AG04449 (cell line): ENCODE measurements around the gene BLVRB.
"Not testable (repeated sequence)": the region's sequence is repeated elsewhere in the genome, so short reads cannot be mapped to it uniquely, and the experiment has no call there.

Experiments used
- CTCF ChIA-PET: fragments of 350-600 bp; formaldehyde crosslinking; extraction: SDS; loops from one replicate; lab custom pipeline; 2021; ENCODE audit warnings: antibody characterized with exemption; lab: Yijun Ruan, JAX
- POLR2A ChIA-PET: fragments of 400-600, 350-600 bp; formaldehyde crosslinking; extraction: SDS; loops from one replicate; lab custom pipeline; 2020; ENCODE audit warnings: antibody characterized with exemption, inconsistent platforms; lab: Yijun Ruan, JAX
- DNase-seq: peaks from one replicate; pipeline ENCODE4 v3.0.0-alpha.2; 2010; ENCODE audit warnings: low read depth, low spot score
- H3K4me3 ChIP-seq: 2 replicates; pipeline ENCODE4 v1.5.1; 2011; ENCODE audit warnings: low read depth, mild to moderate bottlenecking, control low read depth, low read length
- TF ChIP-seq, protein P1 (sequence below): IDR thresholded peaks from one replicate; pipeline ENCODE4 v1.5.1; 2011; ENCODE audit warnings: mild to moderate bottlenecking, moderate library complexity, low read length, control low read depth, inconsistent platforms; ENCODE audit not compliant: insufficient read depth; ENCODE audit errors: missing control alignments

BLVRB gene

DNA sequence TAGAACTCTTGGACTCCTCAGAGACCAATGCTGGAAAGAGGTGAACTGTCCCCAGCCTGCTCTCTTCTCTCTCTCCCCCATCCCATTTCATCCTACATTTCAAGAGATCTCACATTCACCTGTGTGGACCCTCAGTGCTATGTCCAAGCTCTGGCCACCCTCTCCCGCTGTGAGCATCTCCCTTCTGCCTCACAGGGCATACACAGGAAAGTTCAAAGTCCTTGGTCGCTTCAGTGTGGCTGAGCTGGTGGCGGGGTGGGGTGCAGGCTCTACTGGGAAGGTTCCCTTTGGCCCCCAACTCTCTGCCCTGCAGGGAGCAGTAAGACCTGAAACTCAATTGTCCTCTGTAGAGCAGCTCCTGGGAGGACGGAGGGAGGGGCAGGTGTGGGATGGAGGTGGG is 28.2 kb upstream of the BLVRB start:
- H3K4me3 ChIP-seq = no peak overlapping the region
- ChIA-PET POLR2A (no interaction called here), CTCF (interaction anchor here (1.3 kb wide), 1 partner anchor 30 kb away, joined by 3 read pairs; no protein-coding TSS in a partner anchor)
- no peak for DNase-seq
- TF ChIP-seq, protein P1, sequence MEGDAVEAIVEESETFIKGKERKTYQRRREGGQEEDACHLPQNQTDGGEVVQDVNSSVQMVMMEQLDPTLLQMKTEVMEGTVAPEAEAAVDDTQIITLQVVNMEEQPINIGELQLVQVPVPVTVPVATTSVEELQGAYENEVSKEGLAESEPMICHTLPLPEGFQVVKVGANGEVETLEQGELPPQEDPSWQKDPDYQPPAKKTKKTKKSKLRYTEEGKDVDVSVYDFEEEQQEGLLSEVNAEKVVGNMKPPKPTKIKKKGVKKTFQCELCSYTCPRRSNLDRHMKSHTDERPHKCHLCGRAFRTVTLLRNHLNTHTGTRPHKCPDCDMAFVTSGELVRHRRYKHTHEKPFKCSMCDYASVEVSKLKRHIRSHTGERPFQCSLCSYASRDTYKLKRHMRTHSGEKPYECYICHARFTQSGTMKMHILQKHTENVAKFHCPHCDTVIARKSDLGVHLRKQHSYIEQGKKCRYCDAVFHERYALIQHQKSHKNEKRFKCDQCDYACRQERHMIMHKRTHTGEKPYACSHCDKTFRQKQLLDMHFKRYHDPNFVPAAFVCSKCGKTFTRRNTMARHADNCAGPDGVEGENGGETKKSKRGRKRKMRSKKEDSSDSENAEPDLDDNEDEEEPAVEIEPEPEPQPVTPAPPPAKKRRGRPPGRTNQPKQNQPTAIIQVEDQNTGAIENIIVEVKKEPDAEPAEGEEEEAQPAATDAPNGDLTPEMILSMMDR = no peak

DNA sequence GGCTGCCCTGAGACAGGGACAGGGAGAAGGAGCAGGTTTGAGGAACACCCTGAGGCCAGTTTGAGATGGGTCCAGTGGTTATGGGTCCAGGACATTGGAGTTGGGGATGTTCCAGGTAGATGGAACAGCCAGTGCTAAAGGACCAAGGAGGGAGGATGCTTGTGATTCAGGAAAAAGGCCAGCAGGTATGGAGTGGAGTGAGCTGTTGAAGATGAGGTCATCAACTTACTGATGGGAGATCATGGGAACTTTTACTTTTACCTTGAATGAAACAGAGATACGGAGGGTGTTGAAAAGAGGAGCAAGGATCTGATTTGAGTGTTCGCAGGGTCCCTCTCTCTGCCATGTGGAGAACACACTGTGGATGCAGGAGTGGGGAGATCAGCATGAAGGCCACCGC is 26.7 kb upstream of the BLVRB start:
- no peak for DNase-seq
- TF ChIP-seq, protein P1 = no peak
- no peak overlapping the region for H3K4me3 ChIP-seq
- POLR2A ChIA-PET = no interaction called here
- CTCF ChIA-PET = interaction anchor here (0.7 to 1.4 kb wide), 2 partner anchors 29 to 49 kb away, joined by 3 read pairs; no protein-coding TSS in a partner anchor

DNA sequence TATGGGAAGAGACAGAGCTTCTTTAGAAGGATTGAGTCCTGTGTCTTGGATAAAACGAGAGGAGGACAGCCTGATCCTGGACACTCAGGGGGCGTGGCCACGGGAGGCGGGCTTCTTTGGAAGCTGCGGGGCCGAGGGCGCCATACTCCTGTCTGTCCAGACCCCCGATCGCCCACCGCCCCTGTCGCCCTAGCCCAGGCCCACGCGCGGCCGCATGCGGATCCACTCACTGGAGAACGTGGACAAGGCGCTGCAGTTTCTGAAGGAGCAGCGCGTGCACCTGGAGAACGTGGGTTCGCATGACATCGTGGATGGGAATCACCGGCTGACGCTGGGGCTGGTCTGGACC is 24.3 kb upstream of the BLVRB start:
- DNase-seq = no peak
- H3K4me3 ChIP-seq = no peak overlapping the region
- ChIA-PET POLR2A (no interaction called here), CTCF (interaction anchor here (1.0 to 2.8 kb wide), 2 partner anchors 11 to 145 kb away, joined by 3 to 14 read pairs; no protein-coding TSS in a partner anchor)
- TF ChIP-seq, protein P1 = no peak

DNA sequence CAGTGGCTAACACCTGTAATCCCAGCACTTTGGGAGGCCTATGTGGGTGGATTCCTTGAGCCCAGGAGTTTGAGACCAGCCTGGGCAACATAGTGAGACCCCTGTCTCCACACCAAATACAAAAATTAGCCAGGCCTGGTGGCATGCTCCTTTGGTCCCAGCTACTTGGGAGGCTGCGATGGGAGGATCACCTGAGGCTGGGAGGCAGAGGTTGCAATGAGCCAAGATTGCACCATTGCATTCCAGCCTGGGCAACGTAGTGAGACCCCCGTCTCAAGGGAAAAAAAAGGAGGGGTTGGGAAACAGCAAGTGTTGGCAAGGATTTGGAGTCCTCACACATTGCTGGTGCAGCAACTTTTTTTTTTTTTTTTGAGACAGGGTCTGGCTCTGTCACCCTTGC is 20.5 kb upstream of the BLVRB start:
- CTCF ChIA-PET = interaction anchor here (0.7 kb wide), 1 partner anchor 22 kb away, joined by 3 read pairs; no protein-coding TSS in a partner anchor
- TF ChIP-seq, protein P1 = no peak
- H3K4me3 ChIP-seq = no peak overlapping the region
- no peak for DNase-seq
- POLR2A ChIA-PET = no interaction called here

DNA sequence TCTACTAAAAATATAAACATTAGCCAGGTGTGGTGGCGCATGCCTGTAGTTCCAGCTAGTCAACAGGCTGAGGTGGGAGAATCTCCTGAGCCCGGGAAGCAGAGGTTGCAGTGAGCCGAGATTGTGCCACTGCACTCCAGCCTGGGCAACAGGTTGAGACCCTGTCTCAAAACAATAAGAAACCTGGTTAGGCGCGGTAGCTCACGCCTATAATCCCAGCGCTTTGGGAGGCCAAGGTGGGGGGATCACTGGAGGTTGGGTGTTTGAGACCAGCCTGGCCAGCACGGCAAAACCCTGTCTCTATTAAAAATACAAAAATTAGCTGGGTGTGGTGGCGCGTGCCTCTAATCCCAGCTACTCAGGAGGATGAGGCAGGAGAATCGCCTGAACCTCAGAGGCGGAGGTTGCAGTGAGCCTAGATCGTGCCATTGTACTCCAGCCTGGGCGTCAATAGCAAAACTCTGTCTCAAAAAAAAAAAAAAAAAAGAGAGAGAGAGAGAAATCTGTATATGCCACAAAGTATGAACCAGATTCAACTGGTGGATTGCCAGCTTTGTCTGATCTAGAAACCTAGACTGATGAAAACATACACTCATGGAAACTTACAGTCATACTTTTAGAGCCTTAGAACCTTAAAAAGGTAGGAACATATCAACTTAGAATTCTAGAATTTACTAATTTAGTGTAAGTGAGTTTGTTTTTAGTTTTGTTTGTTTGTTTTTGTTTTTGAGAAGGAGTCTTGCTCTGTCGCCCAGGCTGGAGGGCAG is 10.5 kb upstream of the BLVRB start:
- ChIA-PET CTCF (interaction anchor here (2.0 to 2.3 kb wide), 2 partner anchors 11 to 12 kb away, joined by 7 to 13 read pairs; partner anchors contain the start of gene BLVRB), POLR2A (interaction anchor here (0.9 kb wide), 1 partner anchor 55 kb away, joined by 3 read pairs; no protein-coding TSS in a partner anchor)
- DNase-seq, H3K4me3 ChIP-seq: not testable (repeated sequence)

DNA sequence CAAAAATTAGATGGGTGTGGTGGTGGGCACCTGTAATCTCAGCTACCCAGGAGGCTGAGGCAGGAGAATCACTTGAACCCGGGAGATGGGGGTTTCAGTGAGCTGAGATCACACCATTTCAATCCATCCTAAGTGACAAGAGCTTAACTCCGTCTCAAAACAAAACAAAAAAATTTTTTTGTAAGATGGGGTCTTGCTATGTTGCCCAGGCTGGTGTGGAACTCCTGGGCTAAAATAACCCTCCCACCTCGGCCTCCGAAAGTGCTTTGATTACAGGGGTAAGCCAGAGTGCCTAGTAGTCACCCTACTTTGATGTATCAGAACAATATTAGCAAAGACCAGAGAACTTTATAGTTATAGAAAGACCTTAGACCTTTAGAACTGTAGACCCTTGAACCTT is 9.2 kb upstream of the BLVRB start:
- no peak overlapping the region for H3K4me3 ChIP-seq
- TF ChIP-seq, protein P1 = no peak
- DNase-seq = no peak
- ChIA-PET POLR2A (no interaction called here), CTCF (interaction anchor here (1.6 kb wide), 1 partner anchor 9 kb away, joined by 3 read pairs; the partner anchor contains the start of gene BLVRB)
